ENCODE results near the gene HHAT. TPM values are rescaled to one million over a fixed set of nuclear protein-coding genes. Genes with fewer than 3 reads are reported as not detected.

Gene HHAT
- total and polyA plus RNA-seq, 2 of the 4 experiments (the other 2 are of a cell fraction): 1.7 to 2.5 TPM

DNA sequence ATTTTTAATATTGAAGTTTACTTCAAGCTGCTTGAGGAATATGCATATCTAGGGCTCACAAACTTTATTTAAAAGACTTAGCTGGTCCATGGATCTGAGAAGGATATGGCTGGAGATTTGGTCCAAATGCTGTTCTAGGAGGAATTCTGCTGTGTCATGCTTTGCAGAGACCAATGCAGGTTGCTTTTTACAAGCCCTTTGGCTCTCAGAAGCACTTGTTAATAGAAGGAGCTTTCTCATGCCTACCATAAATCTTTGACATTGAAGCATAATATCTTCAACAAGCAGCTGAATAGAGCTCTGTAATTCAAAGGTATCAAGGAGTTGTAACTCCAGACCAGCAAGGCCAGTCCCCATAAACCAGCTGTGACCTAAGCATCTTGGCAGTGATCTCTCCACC is 299.1 kb downstream of the HHAT start:
- CTCF ChIA-PET: no interaction called here
- Histone ChIP-seq H3K14ac (replicated peaks; ENCODE audit: low read depth, low read length) (no peak overlapping the region), H3K27ac (ENCODE audit: insufficient read depth, low read length) (no peak overlapping the region), H4K20me1 (ENCODE audit: insufficient read depth, low read length) (no peaks in the 10 kb centered on the region), H3K4ac (ENCODE audit: low read depth, low read length) (no peak overlapping the region), H4K8ac (ENCODE audit: low read depth in 2 of 2, low read length in 2 of 2) (no peak overlapping the region), H3K4me2 (ENCODE audit: low read depth, low read length) (no peak overlapping the region), H2AK9ac (replicated peaks; ENCODE audit: low read depth, low read length, poor library complexity) (no peak overlapping the region), H2BK120ac (ENCODE audit: low read depth, low read length) (no peak overlapping the region), H3K27me3 (ENCODE audit: control insufficient read depth, insufficient read depth, low read length) (no peaks in the 10 kb centered on the region), H2BK5ac (ENCODE audit: low read depth, low read length, poor library complexity, severe bottlenecking) (no peak overlapping the region), H2BK15ac (ENCODE audit: low read depth, low read length) (no peak overlapping the region), H3K4me1 (ENCODE audit: control insufficient read depth, insufficient read depth, low read length) (no peaks in the 10 kb centered on the region), H2BK20ac (ENCODE audit: low read depth, low read length) (no peak overlapping the region), H2AK5ac (ENCODE audit: low read depth, low read length) (no peak overlapping the region), H3K9me1 (ENCODE audit: insufficient read depth, low read length) (no peaks in the 10 kb centered on the region; the same call in 1 of the 2 replicates), H2AFZ (replicated peaks; ENCODE audit: low read length, poor library complexity) (no peak overlapping the region), H4K5ac (ENCODE audit: low read depth, low read length) (no peak overlapping the region), H3K79me1 (ENCODE audit: low read depth in 1 of 2, low read length in 2 of 2) (no peaks in the 10 kb centered on the region), H3K23ac (ENCODE audit: low read depth, low read length) (no peak overlapping the region), H3K9me3 (ENCODE audit: control insufficient read depth, insufficient read depth, low read length) (no peaks in the 10 kb centered on the region), H3K36me3 (ENCODE audit: control insufficient read depth, insufficient read depth, low read length) (no peaks in the 10 kb centered on the region), H3K9ac (ENCODE audit: low read depth, low read length) (no peak overlapping the region), H4K91ac (ENCODE audit: insufficient read depth, low read depth, low read length) (no peak overlapping the region), H3K56ac (ENCODE audit: extremely low read depth, insufficient read depth, low read length) (no peak overlapping the region), H3K18ac (ENCODE audit: low read depth, low read length) (no peak overlapping the region), H3K4me3 (ENCODE audit: insufficient read depth, low read depth, low read length) (no peak overlapping the region)
- no TSS peak for BruUV-seq (replicated peaks)
- POLR2A ChIA-PET (ENCODE audit: unreplicated experiment): no interaction called here
- TF ChIP-seq, protein P1, sequence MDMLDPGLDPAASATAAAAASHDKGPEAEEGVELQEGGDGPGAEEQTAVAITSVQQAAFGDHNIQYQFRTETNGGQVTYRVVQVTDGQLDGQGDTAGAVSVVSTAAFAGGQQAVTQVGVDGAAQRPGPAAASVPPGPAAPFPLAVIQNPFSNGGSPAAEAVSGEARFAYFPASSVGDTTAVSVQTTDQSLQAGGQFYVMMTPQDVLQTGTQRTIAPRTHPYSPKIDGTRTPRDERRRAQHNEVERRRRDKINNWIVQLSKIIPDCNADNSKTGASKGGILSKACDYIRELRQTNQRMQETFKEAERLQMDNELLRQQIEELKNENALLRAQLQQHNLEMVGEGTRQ (IDR thresholded peaks at IDR 0.05; ENCODE audit: low read depth, low read length): no peak
- no peak for TF ChIP-seq MXI1 (IDR thresholded peaks at IDR 0.05; ENCODE audit: borderline replicate concordance, low read depth, low read length)
- peak; percentile 82 for TF ChIP-seq NFE2L2 (IDR thresholded peaks at IDR 0.05; ENCODE audit: low read depth, low read length)
- intact Hi-C loops (cut with micrococcal nuclease): no loop called here
- dilution Hi-C loops (cut with HindIII; ENCODE audit: low sequenced_read_pairs, unreplicated experiment): no loop called here
- DNase-seq (no peak), ATAC-seq (ENCODE audit: low read depth) (no peak)
- in situ Hi-C loops (cut with MboI; ENCODE audit: low sequenced_read_pairs): no loop called here
